Measurements from ENCODE around the gene AK6.

GRCh38 chr5:69359699-69360098, 9.6 kb downstream of the AK6 start:
- TF ChIP-seq CTCF (conservative IDR thresholded peaks at IDR 0.05) (no peak), EZH2 (IDR thresholded peaks at IDR 0.05; ENCODE audit: low read depth) (no peak)
